HG02973 (cell line): ENCODE data around the gene DNAJC4.

Source experiments
- ATAC-seq: cut with Tn5 transposase; IDR thresholded peaks from one replicate; pipeline ENCODE4 v1.9.1; 2021; ENCODE audit warnings: moderate library complexity; ENCODE audit not compliant: unreplicated experiment

The DNAJC4 gene

DNA sequence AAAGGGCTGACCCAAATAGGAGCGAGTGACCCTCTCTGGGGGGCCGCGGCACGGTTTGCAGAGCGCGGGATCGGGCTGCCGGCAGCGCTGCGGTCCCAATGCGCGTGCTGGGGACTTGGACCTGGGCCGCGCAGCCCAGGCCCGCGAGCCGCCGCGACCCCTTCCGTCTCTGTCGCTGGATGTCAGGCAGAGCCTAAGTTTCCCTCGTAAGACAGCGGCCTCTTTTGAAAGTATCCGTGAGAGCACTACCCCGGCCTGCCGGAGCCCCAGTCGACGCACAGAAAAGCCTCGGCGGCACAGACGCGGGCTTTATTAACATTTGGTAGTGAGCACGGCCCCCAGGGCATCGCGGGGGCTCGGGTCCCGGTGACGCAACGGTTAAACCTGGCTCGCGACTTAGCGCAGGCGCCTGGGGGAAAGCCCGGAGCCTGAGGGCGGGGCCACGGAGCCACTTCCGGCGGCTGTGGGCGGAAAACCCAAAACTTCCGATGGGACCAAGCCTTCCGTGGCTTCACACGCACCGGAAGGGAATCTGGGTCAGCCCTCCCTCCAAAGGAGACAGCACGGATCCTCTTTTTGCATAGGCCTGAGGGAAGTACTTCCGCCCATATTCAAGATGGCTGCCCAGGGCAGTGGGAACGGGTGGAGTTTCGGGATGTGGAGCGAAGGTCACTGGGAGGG is 39.3 kb downstream of the DNAJC4 start:
- peak; percentile 51 for ATAC-seq

- ATAC-seq: no peak
These were observed 44.9 kb downstream of the DNAJC4 start for GRCh38 chr11:64275031-64275800.

DNA sequence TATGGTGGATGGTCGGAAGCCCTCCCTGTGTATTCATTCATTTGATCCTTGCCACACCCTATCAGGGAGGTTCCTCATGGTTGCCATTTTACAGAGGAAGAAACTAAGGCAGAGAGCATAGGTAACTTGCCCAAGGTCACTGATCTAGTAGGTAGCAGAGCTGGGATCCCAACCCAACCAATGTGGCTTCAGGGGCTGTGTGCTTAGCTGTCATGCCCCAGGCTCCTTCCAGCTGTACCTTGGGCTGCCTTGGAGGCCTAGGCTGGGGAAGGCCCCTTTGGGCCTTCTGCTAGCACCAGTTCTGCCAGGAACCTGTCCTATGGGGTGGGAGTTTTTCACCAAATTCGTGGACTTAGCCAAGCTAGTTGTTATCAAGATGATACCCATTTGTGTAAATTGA is 45.5 kb downstream of the DNAJC4 start:
- no peak for ATAC-seq

- ATAC-seq: no peak
These were observed 46.5 kb downstream of the DNAJC4 start for GRCh38 chr11:64276653-64277431.

DNA sequence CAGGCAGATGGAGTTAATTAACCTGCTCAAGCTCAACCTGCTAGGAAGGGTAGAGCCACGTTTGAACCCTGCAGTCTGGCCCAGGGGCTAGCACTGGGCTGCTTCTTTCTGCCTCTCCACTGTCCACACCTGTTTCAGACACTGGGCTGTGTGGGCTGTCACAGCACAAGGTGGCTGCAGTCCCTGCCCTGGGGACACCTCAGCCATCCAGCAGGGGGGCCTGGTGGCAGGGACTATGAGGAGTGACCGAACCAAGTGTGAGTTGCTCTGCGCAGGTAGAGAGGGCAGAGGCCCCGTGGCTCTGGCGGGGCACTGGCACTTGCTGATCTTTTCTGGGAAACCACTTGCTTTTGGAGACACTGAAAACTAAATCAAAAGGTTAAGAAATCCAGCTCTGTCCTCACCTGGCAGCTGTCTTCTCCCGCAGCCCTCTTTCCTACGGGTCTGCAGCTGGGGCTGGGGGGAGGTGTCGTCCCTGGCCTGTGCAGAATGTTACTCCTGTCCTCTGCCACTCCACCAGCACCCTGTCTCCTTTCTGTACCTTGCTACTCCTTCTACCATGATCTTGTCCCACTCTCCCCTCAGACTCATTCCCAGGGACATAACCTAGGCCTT is 48.3 kb downstream of the DNAJC4 start:
- no peak for ATAC-seq

DNA sequence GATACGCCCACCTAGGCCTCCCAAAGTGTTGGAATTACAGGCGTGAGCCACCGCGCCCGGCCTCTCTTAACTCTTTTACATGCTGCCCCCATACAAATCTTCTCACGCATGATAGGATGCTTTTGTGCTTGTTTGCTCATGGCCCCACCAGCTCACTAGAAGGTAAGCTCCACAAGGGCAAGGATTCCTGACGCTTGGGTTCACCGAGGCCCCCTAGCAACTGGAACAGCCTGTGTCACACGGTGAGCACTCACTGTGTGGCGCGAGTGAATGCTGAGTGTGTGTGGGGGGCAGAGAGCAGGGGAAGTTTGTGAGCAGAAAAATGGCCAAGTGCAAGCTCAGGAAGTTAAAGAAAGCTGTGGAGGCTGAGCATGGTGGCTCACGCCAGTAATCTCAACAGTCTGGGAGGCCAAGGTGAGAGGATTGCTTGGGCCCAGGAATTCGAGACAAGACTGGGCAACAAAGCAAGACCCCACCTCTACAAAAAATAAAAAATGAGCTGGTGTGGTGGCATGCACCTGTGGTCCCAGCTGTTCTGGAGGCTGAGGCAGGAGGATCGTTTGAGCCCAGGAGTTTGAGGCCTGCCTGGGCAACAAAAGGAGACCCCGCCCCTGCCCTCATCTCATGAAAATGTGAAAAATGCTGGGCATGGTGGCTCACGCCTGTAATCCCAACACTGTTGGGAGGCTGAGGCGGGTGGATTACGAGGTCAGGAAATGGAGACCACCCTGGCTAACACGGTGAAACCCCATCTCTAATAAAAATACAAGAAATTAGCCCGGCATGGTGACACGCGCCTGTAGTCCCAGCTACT is 51.8 kb downstream of the DNAJC4 start:
- ATAC-seq: no peak

GRCh38 chr11:64283092-64283491 is 52.7 kb downstream of the DNAJC4 start:
- no peak for ATAC-seq
